ENCODE data around the gene MN1.
A peak's percentile ranks its signal among the peaks of the same experiment; 100 is the strongest.

MN1 gene

GRCh38 chr22:27751277-27752070, 50.1 kb downstream of the MN1 start:
- no peak for DNase-seq (ENCODE audit: low read depth)
- no peak overlapping the region for H3K4me3 ChIP-seq (ENCODE audit: control insufficient read depth, low read depth, low read length)
- TF ChIP-seq CTCF (conservative IDR thresholded peaks at IDR 0.05; ENCODE audit: control insufficient read depth, insufficient read depth, low read depth, low read length) = no peak

GRCh38 chr22:27750584-27751265, 50.8 kb downstream of the MN1 start:
- TF ChIP-seq CTCF (conservative IDR thresholded peaks at IDR 0.05; ENCODE audit: control insufficient read depth, insufficient read depth, low read depth, low read length) = no peak
- no peak overlapping the region for H3K4me3 ChIP-seq (ENCODE audit: control insufficient read depth, low read depth, low read length)
- DNase-seq (ENCODE audit: low read depth) = no peak

DNA sequence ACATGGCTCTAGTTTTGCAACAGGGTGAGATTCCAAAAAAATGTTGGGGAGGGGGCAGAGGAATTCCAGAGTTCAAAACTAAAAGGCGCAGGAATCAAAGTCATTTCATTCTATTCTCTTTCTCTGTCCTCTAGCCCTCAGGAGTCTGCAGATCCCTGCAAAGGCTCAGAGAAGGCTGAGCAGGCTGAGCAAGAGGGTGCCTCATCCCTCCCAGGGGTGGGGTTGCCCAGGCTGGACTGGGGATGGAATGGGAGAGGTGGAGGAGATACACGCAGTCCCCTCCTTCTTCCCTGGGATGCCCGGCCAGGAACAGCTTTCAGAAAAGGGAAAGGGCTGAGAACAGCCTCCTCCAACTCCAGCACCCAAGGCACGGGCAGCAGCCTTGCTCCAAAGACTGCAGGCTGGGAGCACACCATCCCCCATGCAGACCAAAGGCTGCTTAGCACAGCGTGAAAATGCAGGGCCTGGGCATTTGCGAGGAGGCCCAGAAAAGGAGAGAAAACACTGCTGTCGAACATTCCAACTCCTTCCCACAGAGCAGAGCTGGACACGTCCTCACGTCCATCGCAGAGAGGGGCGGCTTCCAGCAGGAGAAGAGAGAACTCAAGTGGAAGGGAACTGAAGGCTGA, 51.8 kb downstream of the MN1 start:
- no peak overlapping the region for H3K4me3 ChIP-seq (ENCODE audit: control insufficient read depth, low read depth, low read length)
- no peak for TF ChIP-seq CTCF (conservative IDR thresholded peaks at IDR 0.05; ENCODE audit: control insufficient read depth, insufficient read depth, low read depth, low read length)
- DNase-seq (ENCODE audit: low read depth) = no peak

DNA sequence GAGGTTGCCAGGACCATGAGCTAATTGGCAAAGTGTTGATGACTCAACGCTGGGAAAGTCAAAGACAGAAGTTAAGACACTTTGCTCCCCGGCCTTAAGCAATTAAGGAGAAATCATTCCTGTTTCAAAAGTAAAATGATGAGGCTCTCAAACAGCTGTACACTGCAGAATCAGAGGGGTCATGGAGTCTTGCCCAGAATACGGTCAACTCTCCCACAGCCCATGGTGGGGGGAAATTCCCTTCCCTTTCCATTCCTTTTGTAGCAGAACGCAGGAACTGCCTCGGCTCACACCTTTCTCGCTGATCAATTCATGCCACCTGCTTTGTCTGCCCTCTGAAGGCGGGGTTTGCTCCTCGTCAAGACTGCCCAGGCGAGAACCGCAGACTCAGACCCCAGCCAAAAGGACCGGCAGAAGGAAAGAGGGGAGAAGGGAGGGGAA, 52.8 kb downstream of the MN1 start:
- TF ChIP-seq CTCF (conservative IDR thresholded peaks at IDR 0.05; ENCODE audit: control insufficient read depth, insufficient read depth, low read depth, low read length) = no peak
- peak; percentile 62 for DNase-seq (ENCODE audit: low read depth)
- H3K4me3 ChIP-seq (ENCODE audit: control insufficient read depth, low read depth, low read length) = no peak overlapping the region

GRCh38 chr22:27748349-27748748, 53.2 kb downstream of the MN1 start:
- DNase-seq (ENCODE audit: low read depth) = no peak
- H3K4me3 ChIP-seq (ENCODE audit: control insufficient read depth, low read depth, low read length) = no peak overlapping the region

More at GRCh38 chr22:27748349-27748748, 53.2 kb downstream of the MN1 start:
- TF ChIP-seq CTCF (conservative IDR thresholded peaks at IDR 0.05; ENCODE audit: control insufficient read depth, insufficient read depth, low read depth, low read length) = no peak

Data from fibroblast of mammary gland (primary cell).